Middle frontal gyrus (tissue), 1 donor: ENCODE measurements around the gene SRP19.
"Not testable (repeated sequence)": the region's sequence is repeated elsewhere in the genome, so short reads cannot be mapped to it uniquely, and the experiment has no call there.

ENCODE experiments used
- DNase-seq: peaks from one replicate; pipeline ENCODE4 v3.0.0-alpha.2; 2015; ENCODE audit warnings: low spot score; ENCODE audit errors: extremely low spot score

Gene SRP19

DNA sequence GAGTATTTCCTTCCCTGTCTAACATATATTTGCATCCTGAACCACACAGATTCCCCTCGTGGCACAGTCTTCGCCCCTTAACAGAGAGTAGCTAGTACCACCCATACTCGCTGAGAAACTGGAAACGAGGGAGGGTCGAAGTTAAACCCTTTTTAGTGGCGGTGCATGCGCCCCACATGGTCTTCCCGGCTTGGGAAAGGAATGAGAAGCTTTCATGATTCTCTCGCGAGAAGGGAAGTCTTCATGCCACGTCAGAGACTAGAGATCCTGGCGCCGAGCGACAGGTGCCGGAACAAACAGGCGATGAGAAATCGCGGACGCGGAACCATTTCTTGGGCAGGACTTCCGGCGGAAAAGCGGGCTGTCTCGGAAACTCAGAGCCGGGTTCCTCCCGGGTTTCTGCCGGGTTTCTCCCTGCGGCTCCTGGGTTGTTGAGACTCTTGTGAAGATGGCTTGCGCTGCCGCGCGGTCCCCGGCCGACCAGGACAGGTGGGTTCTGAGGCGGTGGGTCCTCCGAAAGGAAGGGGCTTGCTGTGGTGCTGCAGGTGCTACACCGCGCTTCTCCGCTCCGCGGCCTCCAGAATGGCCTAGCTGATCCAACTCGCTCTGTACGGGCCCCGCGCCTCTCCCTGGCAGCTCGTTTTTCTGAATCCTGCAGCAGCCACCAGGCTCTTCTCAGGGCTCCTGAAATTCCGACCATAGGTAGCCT is at the start of gene SRP19:
Gene SRP19 (plus strand): TSS at position 359 of the 709 bp plus-strand sequence. CDS start 90 bp downstream, at position 449.
- DNase-seq: peak; percentile 94

DNA sequence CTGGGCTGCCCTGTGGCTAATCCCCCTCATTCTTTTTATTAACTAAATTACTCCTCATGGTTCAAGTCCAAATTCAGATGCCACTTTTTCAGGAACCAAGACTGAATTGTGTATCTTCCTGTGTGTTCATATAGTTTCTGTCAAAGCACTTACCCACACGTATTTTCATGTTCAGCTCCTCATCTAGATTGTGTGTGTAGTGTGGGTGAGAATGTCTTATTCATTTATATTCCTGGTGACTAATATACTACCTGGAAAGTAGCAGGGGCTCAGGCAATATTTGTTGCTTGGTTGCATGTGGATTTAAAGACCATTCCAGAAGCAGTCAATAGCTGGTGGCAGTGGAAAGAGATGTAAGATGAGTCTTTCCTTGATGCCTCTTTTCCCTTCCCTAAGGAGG is 48.5 kb upstream of the SRP19 start:
- no peak for DNase-seq

DNA sequence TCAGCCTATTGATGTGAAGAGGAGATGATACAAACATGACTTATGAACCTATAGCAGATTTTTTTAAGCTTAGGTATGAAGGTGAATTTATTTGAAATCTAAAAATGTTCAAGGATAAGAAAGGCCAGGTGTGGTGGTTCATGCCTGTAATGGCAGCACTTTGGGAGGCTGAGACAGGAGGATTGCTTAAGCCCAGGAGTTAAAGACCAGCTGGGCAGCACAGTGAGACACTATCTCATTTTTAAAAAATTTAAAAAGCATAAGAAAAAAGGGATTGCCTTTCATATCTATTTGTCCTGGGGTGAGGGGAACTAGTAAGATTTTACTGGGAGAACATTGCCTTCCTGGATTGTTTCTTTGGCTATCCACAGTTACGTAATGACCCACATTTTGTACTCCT is 40.8 kb upstream of the SRP19 start:
- DNase-seq: no peak

DNA sequence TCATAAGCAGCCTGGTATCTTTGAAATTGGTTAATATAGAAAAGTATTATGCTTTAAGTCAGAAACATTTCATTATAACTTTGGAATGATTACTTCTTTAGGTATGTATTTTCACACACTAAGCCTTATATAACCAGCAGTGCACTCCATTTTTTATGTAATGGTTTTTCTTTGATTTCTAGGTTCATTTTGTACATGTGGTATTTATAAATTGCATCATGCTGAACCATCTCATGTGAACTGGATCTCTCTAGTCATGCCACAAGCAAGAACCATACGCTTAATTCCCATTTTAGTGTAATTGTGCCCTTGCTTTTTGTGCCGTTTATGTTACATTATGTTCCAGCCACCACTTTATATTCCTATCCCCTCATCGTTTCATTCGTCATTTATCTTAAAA is 38.6 kb upstream of the SRP19 start:
- no peak for DNase-seq

DNA sequence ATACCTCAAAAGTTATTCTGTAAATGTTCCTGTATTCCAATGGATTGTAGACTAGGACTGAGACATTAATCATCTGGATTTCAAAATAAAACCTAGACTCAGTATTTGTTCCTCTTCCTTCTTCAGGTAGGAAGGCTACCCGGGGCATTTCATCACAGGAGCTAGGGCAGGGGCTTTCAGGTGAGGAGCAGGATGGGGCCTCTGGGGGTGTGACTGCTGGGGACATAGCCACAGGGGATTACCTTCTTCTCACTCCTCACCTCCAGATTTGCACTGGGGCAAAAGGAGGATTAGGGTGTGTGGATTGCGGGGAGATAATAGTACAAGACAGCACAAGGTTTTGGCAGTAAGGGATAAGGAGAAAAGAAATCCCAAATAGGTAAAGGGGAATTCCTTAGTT is 37.9 kb upstream of the SRP19 start:
- no peak for DNase-seq

DNA sequence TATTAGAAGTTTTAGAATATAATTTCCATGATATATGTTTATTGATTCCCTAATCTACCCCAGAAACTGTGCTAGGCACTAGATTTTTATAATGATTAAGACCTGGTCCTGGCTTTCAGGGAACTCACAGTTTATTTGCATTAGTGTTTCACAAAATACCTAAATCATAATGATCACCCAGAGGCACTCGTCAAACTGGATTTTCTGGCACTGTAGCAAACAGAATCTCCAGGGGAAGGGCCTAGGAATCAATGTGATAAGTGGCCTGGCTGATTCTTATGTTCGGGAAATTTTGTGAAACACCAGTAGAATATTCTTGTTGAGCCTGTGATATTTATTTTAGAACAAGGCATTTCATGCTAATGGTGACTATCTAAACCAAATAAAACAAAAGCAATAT is 37.4 kb upstream of the SRP19 start:
- DNase-seq: no peak

DNA sequence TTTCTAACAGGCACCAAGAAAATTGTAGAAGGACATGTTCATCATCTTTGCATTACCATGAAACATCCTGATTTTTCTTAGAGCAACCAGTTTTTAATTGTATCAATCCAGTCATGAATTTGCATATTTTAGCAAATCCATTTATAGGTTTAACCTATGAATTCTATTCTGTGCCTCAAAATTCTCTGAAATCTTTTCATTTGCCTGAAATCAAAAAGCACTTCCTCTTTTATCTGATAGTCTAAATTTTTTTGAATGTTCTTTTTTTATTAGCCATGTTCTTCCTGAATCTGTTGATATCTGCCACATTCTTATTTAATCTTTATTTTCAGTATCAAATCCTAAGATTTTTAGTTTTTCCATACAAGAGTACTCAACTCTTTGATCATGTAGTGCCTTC is 36.9 kb upstream of the SRP19 start:
- no peak for DNase-seq

DNA sequence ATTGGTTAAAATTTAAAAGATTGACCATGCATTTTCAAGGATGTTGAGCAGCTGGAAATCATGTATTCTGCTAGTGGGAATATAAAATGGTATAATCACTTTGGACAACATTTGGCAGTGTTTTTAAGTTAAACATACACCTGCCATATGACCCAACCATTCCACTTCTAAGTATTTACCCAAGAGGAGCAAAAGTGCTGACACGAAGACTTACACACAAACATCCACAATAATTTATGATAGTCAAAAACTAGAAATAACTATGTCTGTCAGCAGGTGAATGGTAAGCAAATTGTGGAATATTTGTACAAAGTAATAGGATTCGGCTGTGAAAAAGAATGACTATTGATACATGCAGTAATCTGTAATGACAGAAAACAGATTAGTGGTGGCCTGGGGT is 30.7 kb upstream of the SRP19 start:
- no peak for DNase-seq

DNA sequence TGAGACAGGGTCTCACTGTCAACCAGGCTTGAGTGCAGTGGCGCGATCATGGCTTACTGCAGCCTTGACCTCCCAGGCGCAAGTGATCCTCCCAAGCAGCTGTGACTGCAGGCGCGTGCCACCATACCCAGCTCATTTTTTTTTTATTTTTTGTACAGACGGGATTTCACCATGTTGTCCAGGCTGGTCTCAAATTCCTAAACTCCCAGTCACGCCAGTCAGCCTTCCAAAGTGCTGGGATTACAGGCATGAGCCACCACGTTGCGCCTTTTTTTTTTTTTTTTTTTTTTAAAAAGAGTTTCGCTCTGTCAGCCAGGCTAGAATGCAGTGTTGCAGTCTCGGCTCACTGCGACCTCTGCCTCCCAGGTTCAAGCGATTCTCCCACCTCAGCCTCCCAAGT is 27.1 kb upstream of the SRP19 start:
- no peak for DNase-seq

DNA sequence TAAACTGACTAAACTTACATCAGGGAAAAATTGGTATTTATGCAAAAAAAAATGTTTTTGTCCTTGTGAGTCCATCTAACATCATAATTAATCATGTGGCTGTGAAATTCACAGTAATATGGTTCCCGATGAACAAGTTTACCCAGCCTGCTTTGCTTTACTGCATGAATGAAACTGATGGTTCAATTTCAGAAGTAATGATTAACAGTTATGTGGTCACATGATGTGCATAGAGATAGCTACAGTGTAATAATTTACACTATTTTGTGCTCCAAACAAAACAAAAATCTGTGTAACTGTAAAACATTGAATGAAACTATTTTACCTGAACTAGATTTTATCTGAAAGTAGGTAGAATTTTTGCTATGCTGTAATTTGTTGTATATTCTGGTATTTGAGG is 16.6 kb upstream of the SRP19 start:
- no peak for DNase-seq

DNA sequence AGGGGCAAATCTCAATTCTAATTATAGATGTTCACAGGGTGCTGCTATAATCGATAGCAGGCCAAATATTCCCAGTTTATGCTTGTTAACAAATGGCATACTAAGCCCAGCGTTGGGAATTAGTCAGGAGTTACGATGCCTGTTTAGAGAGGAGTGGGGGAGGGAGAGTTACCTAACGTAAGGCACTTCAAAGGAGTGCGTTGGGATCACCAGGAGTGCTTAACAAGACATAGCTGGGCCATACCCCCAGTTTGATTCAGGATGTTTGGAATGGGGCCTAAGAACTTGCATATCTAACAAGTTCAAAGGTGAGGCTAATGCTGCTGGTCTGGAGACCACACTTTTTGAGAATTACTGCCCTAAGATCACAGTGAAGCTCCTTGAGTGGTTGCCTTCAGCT is 14.5 kb upstream of the SRP19 start:
- DNase-seq: no peak

DNA sequence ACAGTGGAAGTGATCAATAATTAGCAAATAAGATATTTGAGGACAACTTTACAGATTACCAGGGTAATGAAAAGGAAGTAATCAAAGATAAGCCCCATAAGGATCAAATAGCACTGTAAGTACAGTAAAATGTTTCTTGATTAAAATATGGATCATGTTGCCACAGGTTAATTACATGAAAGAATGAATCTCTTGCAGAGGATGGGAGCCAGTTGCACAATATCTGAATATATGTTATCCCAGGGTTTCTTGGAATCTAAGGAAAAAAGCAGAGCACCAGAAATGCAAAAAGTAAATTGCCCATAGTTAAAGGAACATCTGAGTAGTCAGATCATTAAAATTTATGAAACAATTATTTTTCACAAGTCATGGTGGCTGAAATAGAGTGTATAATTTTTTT is 13.8 kb upstream of the SRP19 start:
- DNase-seq: no peak

DNA sequence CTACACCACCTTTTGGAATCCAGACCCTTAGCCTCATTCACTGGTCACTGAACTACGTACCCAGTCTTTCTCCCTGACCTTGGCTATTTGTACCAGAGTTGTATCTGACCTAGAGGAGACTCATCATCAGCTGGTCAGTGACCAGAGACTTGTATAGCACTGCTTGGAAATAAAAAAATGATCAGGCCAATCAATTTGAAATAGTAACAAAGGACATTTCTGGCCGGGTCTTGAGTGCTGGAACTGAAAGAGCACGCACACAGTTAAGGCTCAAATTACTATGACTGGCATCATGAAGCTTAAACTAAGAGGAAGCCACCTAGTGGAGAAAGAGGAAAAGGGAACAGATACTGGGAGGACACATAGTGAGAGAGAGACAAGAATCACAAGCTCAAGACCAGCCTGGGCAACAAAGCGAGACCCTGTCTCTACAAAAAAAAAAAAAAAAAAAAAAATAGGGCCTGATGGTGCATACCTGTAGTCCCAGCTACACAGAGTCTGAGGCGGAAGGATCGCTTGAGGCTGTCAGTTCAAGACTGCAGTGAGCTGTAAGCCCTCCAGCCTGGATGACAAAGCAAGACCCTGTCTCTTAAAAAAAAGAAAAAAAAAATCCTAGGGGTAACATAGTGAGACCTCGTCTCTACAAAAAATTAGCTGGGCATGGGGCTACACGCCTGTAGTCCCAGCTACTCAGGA is 12.8 kb upstream of the SRP19 start:
- no peak for DNase-seq

DNA sequence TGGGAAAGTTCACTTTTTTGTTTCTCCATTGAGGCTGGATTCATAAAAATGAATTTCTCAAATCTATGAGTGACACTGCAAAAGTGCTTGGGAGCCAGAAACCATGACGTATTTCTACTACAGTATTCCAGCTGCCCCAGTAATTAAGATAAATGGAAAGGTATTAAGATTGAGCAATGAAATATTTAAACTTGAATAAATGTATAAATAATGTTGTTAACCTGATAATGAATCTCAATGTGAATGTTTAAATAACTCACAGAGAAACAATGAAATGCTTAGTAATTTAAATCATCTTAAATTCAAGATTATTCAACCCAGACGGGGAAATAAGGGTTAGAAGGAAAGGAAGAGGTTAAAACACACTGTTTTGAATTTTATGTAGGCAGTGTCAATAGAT is 11.2 kb upstream of the SRP19 start:
- DNase-seq: no peak

DNA sequence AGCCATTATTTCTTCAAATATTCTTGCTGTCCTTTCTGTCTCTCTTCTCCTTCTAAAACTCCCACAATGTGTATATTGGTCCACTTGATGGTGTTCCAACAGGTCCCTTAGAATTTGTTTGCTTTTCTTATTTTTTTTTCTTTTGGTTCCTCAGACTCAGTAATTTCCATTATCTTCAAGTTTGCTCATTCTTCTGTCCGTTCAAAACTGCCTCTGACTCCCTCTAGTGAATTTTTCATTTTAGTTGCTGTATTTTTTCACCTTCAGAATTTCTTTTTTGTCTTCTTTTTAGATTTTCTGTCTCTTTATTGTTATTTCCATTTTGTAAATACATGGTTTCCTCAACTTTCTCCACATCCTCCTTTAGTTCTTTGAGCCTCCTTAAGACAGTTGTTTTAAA is 6.4 kb upstream of the SRP19 start:
- DNase-seq: no peak

DNA sequence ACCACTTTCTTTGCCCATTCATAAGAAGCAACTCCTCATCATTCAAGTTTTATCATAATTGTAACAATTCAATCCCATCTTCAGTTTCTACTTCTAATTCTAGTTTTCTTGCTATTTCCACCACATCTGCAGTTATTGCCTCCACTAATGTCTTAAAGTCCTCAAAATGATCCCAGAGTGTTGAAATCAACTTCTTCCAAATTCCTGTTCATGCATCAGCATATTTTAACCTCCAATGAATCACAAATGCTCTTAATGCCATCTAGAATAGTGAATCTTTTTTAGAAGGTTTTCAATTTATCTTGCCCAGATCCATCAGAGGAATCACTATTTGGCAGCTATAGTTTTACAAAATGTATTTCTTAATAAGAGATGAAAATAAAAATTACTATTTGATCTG is 3.2 kb upstream of the SRP19 start:
- no peak for DNase-seq

DNA sequence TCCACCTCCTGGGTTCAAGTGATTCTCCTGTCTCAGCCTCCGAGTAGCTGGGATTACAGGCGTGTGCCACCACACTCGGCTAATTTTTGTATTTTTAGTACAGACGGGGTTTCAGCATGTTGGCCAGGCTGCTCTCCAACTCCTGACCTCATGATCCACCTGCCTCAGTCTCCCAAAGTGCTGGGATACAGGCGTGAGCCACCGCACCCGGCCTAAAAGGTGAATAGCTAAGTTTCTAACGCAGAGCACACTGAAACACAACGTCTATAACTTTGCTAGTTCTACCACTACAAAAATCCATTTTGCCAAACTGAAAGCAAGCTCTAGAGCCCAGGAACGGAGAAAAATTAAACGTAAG is 537 bp upstream of the SRP19 start:
- DNase-seq: not testable (repeated sequence)

DNA sequence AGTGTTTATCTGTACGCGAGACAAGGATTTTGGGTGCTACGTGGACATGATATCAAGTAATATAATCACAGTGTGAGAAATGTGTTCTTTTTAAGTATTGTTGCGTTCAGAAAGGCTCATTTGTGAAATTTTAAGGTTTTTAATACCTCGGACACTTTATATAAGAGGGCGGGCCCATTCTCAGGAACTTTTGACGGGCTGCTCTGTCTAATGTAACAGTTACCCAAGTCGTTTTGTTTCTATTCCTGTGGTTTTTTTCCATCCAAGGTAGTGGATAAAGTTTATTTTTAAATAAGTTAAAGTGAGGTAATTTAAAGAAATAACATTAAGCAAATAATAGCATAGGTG is 525 bp downstream of the SRP19 start:
- no peak for DNase-seq

DNA sequence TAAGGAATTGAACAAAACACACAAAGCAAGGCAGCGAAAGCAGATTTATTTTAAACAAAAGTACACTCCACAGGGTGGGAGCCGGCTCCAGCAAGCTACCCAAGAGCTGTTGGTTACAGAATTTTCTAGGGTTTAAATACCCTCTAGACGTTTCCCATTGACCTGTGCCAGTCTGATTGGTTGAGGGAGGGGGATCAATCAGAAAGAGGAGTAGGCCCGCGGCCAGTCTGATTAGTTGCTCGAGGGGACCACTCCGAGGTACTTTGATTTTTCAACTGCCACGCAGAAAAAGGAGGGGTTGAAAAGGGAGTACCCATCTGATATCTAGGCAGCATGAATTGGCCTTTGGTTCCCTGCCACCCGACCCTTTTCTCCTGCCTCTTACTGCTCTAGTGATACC is 998 bp downstream of the SRP19 start:
- no peak for DNase-seq

DNA sequence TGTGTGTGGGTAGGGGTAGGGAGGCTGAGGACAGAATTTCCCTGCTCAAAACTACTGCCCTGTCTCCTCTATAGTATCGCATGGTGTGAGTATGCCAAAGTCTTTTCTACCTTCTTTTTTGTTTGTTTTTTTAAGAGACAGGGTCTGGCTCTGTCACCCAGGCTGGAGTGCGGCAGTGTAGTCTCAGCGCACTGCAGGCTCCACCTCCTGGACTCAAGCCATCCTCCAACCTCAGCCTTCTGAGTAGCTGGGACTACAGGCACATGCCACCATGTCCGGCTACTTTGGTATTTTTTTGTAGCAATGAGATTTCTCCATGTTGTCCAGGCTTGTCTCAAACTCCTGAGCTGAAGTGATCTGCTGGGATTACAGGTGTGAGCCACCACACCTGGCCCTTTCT is 2.5 kb downstream of the SRP19 start:
- DNase-seq: no peak

DNA sequence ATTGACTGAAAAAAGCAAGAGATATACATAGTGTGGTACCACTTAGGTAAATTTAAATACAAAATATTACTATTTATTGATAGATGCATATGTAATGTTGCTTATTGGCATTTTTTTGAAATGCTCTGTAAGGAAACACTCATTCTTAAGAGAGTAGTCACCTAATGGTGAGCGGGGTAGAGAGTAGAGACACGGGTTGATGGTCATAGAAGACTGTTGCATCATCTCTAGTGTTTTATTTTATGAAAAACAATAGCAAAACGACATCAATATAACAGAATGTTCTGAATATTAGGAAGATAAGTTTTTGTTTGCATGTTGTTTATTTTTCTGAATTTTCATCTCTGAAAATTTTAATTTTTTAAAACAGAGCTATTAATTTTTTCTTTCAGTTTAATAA is 4.0 kb downstream of the SRP19 start:
- no peak for DNase-seq

DNA sequence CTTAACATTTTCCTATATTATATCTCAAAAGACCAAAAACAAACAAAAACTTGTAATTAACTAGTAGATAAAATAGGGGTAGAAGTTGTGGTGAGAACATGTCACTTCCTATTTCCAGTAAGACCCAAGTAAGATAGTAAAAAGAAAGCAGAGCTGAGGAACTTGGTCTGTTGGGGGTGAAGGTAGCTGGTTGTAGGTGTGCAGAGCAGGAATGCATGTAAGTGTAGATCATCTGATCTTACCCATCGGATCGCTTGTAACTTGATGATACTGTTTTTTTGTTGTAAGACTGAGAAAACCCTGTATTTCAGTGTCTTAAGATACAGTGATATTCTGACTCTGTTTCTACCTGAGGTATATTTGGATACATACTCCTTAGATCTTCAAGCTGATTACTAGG is 5.7 kb downstream of the SRP19 start:
- no peak for DNase-seq

DNA sequence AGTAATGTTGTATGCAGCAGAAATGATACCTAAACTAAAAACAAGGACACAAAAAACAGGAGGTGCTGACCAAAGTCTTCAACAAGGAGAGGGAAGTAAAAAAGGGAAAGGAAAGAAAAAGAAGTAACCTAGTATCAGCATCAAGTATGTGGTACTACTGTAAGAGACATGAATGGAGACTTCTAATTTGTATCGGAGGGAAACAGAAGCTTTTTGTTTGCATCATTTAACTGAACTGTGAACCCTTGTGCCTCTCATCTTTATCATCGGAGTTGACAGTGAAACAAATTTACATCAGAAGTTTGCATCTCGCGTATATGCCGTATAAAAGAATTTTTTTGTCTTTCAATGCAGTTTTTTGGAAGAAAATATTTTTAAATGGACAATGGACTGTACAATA is 6.3 kb downstream of the SRP19 start:
- no peak for DNase-seq

DNA sequence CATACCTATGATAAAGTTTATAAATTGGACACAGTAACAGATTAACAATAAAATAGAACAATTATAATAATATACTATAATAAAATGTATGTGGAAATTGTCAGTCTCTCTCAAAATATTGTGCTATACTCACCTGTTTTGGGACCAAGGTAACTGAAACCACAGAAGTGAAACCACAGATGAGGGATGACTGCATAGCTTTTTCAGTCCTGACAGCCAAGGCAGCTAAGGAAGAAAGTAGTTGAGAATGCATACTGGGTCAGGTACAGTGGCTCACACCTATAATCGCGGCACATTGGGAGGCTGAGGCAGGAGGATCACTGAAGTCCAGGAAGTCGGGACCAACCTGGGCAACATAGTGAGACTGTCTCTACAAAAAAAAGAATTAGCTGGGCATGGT is 8.9 kb downstream of the SRP19 start:
- no peak for DNase-seq
